Fibroblast of lung (primary cell): ENCODE results near the gene LHFPL6. TPM values are rescaled to one million over a fixed set of nuclear protein-coding genes. Genes with fewer than 3 reads are reported as not detected.

ENCODE experiments used
- DNase-seq, 2 donors: peaks; one replicate each; pipeline versions ENCODE4 v3.0.0 to v3.0.0-alpha.2; 2010; ENCODE audit warnings: low read depth in 2 of 2
- H2AFZ ChIP-seq: 2 replicates; pipeline ENCODE4 v1.5.1; 2012; ENCODE audit warnings: low read length, control low read depth, inconsistent platforms
- H3K27ac ChIP-seq: 2 replicates; pipeline ENCODE4 v1.5.1; 2011; ENCODE audit warnings: low read length, control low read depth; ENCODE audit not compliant: insufficient read depth
- H3K27me3 ChIP-seq: 2 replicates; pipeline ENCODE4 v1.5.1; 2011; ENCODE audit warnings: mild to moderate bottlenecking, low read length; ENCODE audit not compliant: control insufficient read depth, insufficient read depth
- H3K36me3 ChIP-seq: 2 replicates; pipeline ENCODE4 v1.5.1; 2011; ENCODE audit warnings: low read length; ENCODE audit not compliant: control insufficient read depth, insufficient read depth
- H3K4me1 ChIP-seq: 2 replicates; pipeline ENCODE4 v1.5.1; 2011; ENCODE audit warnings: low read length; ENCODE audit not compliant: control insufficient read depth, insufficient read depth; ENCODE audit errors: extremely low read depth
- H3K4me2 ChIP-seq: 2 replicates; pipeline ENCODE4 v1.5.1; 2011; ENCODE audit warnings: low read length, control low read depth; ENCODE audit not compliant: insufficient read depth; ENCODE audit errors: extremely low read depth
- H3K4me3 ChIP-seq, 4 experiments: fragments of 200-600 bp in 1 of 4; sonication (generic) in 1 of 4; replicated peaks in 1 of 4; 2 replicates each; pipeline ENCODE4 v1.5.1; 2011 to 2016; ENCODE audit warnings: low read length in 4 of 4, low read depth in 3 of 4, mild to moderate bottlenecking in 3 of 4, control low read depth in 2 of 4, inconsistent platforms in 1 of 4, mixed read lengths in 1 of 4; ENCODE audit not compliant: insufficient read depth in 1 of 4; ENCODE audit errors: control extremely low read depth in 1 of 4
- H3K79me2 ChIP-seq: 2 replicates; pipeline ENCODE4 v1.5.1; 2012; ENCODE audit warnings: mild to moderate bottlenecking, low read length, inconsistent platforms; ENCODE audit not compliant: control insufficient read depth, insufficient read depth
- H3K9ac ChIP-seq: 2 replicates; pipeline ENCODE4 v1.5.1; 2011; ENCODE audit warnings: mild to moderate bottlenecking, low read length, control low read depth; ENCODE audit not compliant: insufficient read depth
- H3K9me3 ChIP-seq: 2 replicates; pipeline ENCODE4 v1.5.1; 2012; ENCODE audit warnings: low read depth, low read length; ENCODE audit not compliant: control insufficient read depth, insufficient read depth
- H4K20me1 ChIP-seq: 2 replicates; pipeline ENCODE4 v1.5.1; 2011; ENCODE audit warnings: low read length; ENCODE audit not compliant: control insufficient read depth, insufficient read depth; ENCODE audit errors: extremely low read depth
- CTCF ChIP-seq, 2 donors: IDR thresholded peaks in 1 of 2; conservative IDR thresholded peaks in 1 of 2; 1 replicate in 1 of 2; 2 replicates in 1 of 2; pipeline ENCODE4 v1.5.1; 2011 to 2012; ENCODE audit warnings: low read length in 2 of 2, control low read depth in 1 of 2, inconsistent platforms in 1 of 2, low read depth in 1 of 2, mild to moderate bottlenecking in 1 of 2
- EZH2 ChIP-seq: IDR thresholded peaks from 2 replicates; pipeline ENCODE4 v1.5.1; 2012; ENCODE audit warnings: low read length, control low read depth, mild to moderate bottlenecking; ENCODE audit errors: missing control alignments
- polyA plus RNA-seq, 2 donors: library from polyadenylated mRNA; depleted of rRNA in 1 of 2; stranded (reverse) in 1 of 2; unstranded in 1 of 2; fragments of >200 nt; gene quantifications; 2 replicates each; pipeline ENCODE4 v1.2.1, GENCODE V29; 2011 to 2012; ENCODE audit warnings: missing spikeins in 1 of 2
- total RNA-seq: library from RNA; depleted of rRNA; stranded (reverse); fragments of >200 nt; gene quantifications from 2 replicates; pipeline ENCODE4 v1.2.1, GENCODE V29; 2014

Gene LHFPL6
- total and polyA plus RNA-seq, 2 donors (not counting 1 experiment from before 2014, with no cell fraction given) = 42.4 to 86.8 TPM

- Histone ChIP-seq H3K9ac (no peak overlapping the region), H2AFZ (no peak overlapping the region), H3K27ac (no peak overlapping the region), H4K20me1 (no peaks in the 10 kb centered on the region), H3K4me3 (no peak overlapping the region), H3K36me3 (no peaks in the 10 kb centered on the region), H3K4me2 (no peak overlapping the region), H3K4me1 (peaks cover 2% of the 10 kb centered on the region), H3K27me3 (no peaks in the 10 kb centered on the region), H3K79me2 (no peaks in the 10 kb centered on the region), H3K9me3 (no peaks in the 10 kb centered on the region)
- no peak for DNase-seq
- TF ChIP-seq EZH2 (no peak), CTCF (conservative IDR thresholded peaks at IDR 0.05 in 1 of 2, IDR thresholded peaks at IDR 0.05 in 1 of 2; ENCODE audit: low read depth in 1 of 2, low read length in 2 of 2) (no peak)
These were observed 61.9 kb downstream of the LHFPL6 start for GRCh38 chr13:39540929-39541605.

GRCh38 chr13:39538816-39539790 lies 63.9 kb downstream of the LHFPL6 start:
- Histone ChIP-seq H3K4me3 (no peak overlapping the region), H3K27me3 (no peaks in the 10 kb centered on the region), H3K9me3 (no peaks in the 10 kb centered on the region), H3K36me3 (no peaks in the 10 kb centered on the region), H3K27ac (no peak overlapping the region), H4K20me1 (no peaks in the 10 kb centered on the region), H2AFZ (no peak overlapping the region), H3K4me2 (no peak overlapping the region), H3K79me2 (no peaks in the 10 kb centered on the region), H3K4me1 (peaks cover 2% of the 10 kb centered on the region), H3K9ac (no peak overlapping the region)
- peak; percentile 74 to 80 for DNase-seq
- TF ChIP-seq EZH2 (no peak), CTCF (conservative IDR thresholded peaks at IDR 0.05 in 1 of 2, IDR thresholded peaks at IDR 0.05 in 1 of 2; ENCODE audit: low read depth in 1 of 2, low read length in 2 of 2) (no peak)

GRCh38 chr13:39536906-39537305 lies 66.1 kb downstream of the LHFPL6 start:
- Histone ChIP-seq H3K27me3 (no peaks in the 10 kb centered on the region), H3K4me1 (peaks cover 4% of the 10 kb centered on the region), H3K36me3 (no peaks in the 10 kb centered on the region), H2AFZ (no peak overlapping the region), H3K9me3 (no peaks in the 10 kb centered on the region), H3K27ac (no peak overlapping the region), H3K79me2 (no peaks in the 10 kb centered on the region), H3K4me3 (no peak overlapping the region), H3K9ac (no peak overlapping the region), H3K4me2 (no peak overlapping the region), H4K20me1 (no peaks in the 10 kb centered on the region)
- DNase-seq = peak in 1 of 2 donors; percentile 89
- TF ChIP-seq EZH2 (no peak), CTCF (conservative IDR thresholded peaks at IDR 0.05 in 1 of 2, IDR thresholded peaks at IDR 0.05 in 1 of 2; ENCODE audit: low read depth in 1 of 2, low read length in 2 of 2) (no peak)
